Measurements from ENCODE around the gene PCGF3. TPM values are rescaled to one million over a fixed set of nuclear protein-coding genes. Genes with fewer than 3 reads are reported as not detected.
"Not testable (repeated sequence)": the region's sequence is repeated elsewhere in the genome, so short reads cannot be mapped to it uniquely, and the experiment has no call there.

The PCGF3 gene
- total and polyA plus RNA-seq, 3 donors from 2014 or later = 37.3 to 84.8 (median 84.2) TPM

DNA sequence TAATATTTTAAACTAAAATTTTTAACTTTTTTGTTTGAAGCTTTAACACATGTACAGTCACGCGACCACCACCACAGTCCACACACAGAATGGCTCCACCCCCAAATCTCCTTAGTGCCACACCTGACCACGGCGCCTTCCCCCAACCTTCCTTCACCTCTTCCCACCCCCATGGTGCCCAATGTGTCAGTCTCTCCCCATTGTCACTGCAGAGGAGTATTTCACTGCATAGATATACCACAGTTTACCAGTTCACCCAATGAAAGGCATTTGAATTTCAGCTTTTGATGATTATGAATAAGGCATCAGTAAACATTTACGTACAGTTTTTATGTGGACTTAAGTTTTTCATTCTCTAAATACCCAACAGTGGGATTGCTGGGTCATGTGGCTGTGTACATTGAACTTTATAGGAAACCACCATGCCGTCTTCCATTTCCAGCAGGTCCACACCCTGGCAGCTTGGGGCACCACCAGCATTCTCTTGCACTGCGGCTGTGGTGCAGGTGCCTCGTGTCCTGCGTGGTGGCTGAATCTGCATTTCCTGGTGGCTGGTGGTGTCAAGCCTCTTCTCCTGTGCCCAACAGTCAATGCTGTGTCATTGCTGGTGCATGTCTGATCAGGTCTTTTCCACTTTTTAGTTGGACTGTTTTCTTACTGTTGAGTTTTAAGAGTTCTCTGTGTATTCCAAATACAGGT is 71.3 kb downstream of the PCGF3 start:
- Histone ChIP-seq H3K4me3 (no peak overlapping the region), H3K36me3 (ENCODE audit: low read depth, missing control alignments) (no peaks in the 10 kb centered on the region), H3K4me1 (peaks cover 16% of the 10 kb centered on the region)

DNA sequence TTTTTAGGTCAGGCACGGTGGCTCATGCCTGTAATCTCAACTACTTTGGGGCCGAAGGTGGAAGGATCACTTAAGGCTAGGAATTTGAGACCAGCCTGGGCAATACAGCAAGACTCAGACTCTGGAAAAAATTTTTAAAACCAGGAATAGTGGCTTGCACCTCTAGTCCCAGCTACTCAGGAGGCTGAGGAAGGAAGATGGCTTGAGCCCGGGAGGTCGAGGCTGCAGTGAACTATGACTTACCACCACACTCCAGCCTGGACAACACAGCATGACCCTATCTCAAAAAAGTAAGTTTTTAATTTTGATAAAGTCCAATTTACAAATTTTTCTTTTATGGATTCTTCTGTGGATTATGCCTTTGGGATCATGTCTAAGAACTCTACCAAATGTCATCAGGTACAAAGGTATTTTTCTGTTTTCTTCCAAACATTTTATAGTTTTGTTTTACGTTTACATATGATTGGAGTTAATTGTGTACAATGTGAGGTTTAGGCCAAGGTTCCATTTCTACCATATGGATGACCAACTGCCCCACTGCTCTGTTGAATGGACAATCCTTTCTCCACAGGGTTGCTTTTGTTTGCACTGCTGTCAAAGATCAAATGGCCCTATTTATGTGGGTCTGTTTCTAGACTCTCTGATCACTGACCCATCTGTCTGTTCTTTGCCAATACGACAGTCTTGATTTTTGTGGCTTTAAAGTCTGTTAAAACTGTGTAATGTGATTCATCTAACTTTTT is 72.1 kb downstream of the PCGF3 start:
- no peaks in the 10 kb centered on the region for H3K27me3 ChIP-seq
- WGBS, 2 donors = 86 to 87% methylated on average over 6 of the region's 6 CpGs
- no peak overlapping the region for H3K27ac ChIP-seq
- no peaks in the 10 kb centered on the region for H3K36me3 ChIP-seq (ENCODE audit: low read depth, missing control alignments)
- DNase-seq = no peak
- H3K9me3 ChIP-seq = no peaks in the 10 kb centered on the region
- peaks cover 20% of the 10 kb centered on the region for H3K4me1 ChIP-seq
- H3K4me3 ChIP-seq = no peak overlapping the region
- TF ChIP-seq, protein P1, sequence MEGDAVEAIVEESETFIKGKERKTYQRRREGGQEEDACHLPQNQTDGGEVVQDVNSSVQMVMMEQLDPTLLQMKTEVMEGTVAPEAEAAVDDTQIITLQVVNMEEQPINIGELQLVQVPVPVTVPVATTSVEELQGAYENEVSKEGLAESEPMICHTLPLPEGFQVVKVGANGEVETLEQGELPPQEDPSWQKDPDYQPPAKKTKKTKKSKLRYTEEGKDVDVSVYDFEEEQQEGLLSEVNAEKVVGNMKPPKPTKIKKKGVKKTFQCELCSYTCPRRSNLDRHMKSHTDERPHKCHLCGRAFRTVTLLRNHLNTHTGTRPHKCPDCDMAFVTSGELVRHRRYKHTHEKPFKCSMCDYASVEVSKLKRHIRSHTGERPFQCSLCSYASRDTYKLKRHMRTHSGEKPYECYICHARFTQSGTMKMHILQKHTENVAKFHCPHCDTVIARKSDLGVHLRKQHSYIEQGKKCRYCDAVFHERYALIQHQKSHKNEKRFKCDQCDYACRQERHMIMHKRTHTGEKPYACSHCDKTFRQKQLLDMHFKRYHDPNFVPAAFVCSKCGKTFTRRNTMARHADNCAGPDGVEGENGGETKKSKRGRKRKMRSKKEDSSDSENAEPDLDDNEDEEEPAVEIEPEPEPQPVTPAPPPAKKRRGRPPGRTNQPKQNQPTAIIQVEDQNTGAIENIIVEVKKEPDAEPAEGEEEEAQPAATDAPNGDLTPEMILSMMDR (IDR thresholded peaks at IDR 0.05) = no peak
- no peak for TF ChIP-seq POLR2A (IDR thresholded peaks at IDR 0.05)
- intact Hi-C loops (cut with DNase I; ENCODE audit: low total_unique reads) = no loop called here

More for the DNA sequence above, 71.3 kb downstream of the PCGF3 start:
- 97 to 98% methylated on average over 9 of the region's 9 CpGs for WGBS, 2 donors
- no peaks in the 10 kb centered on the region for H3K27me3 ChIP-seq
- no peak for DNase-seq
- TF ChIP-seq POLR2A (IDR thresholded peaks at IDR 0.05) = no peak
- TF ChIP-seq, protein P1 (IDR thresholded peaks at IDR 0.05) = no peak
- H3K9me3 ChIP-seq = no peaks in the 10 kb centered on the region
- no peak overlapping the region for H3K27ac ChIP-seq
- intact Hi-C loops (cut with DNase I; ENCODE audit: low total_unique reads) = no loop called here

DNA sequence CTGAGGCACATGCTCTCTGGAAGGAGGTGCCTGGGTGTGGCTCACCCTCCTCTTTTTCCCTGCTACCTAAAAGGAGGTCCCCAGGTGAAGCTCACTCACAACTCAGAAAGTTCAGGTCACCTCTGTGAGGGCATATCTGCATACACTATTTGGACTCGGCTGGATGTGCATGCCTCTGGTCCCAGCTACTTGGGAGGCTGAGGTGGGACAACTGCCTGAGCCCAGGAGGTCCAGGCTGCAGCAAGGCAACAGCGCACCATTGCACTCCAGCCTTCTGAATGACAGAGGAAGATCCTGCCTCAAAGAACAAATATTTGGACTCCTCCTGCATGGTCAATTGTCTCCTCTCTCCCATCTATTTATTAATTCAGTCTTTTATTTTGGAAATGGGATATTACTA is 73.9 kb downstream of the PCGF3 start:
- Histone ChIP-seq H3K9me3 (no peaks in the 10 kb centered on the region), H3K36me3 (ENCODE audit: low read depth, missing control alignments) (no peaks in the 10 kb centered on the region), H3K4me3 (no peak overlapping the region), H3K4me1 (peaks cover 18% of the 10 kb centered on the region), H3K27me3 (no peaks in the 10 kb centered on the region), H3K27ac (no peak overlapping the region)
- no peak for DNase-seq
- intact Hi-C loops (cut with DNase I; ENCODE audit: low total_unique reads) = no loop called here
- no peak for TF ChIP-seq POLR2A (IDR thresholded peaks at IDR 0.05)
- TF ChIP-seq, protein P1 (IDR thresholded peaks at IDR 0.05) = no peak
- 83 to 93% methylated on average over 2 of the region's 2 CpGs for WGBS, 2 donors

DNA sequence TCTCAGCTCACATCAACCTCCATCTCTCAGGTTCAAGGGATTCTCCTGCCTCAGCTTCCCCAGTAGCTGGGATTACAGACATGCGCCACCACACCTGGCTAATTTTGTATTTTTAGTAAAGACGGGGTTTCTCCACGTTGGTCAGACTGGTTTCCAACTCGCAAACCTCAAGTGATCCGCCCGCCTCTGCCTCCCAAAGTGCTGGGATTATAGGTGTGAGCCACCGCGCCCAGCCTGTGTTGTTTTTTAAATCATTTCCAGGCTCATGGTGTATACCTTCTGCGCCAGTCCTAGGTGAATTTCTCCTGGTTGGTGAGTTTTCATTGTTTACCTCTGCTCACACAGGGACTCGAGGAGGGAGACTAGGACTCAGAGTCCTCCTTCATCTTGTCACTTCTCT is 74.6 kb downstream of the PCGF3 start:
- H3K27me3 ChIP-seq; intact Hi-C loops (cut with DNase I; ENCODE audit: low total_unique reads); DNase-seq; H3K36me3 ChIP-seq (ENCODE audit: low read depth, missing control alignments); H3K9me3 ChIP-seq: not testable (repeated sequence)
- peak overlapping the region; percentile 85 to 91 for H3K27ac ChIP-seq
- H3K4me1 ChIP-seq = peaks cover 20% of the 10 kb centered on the region
- 66 to 74% methylated on average over 10 of the region's 10 CpGs for WGBS, 2 donors
- peak overlapping the region; percentile 94 to 95 for H3K4me3 ChIP-seq

DNA sequence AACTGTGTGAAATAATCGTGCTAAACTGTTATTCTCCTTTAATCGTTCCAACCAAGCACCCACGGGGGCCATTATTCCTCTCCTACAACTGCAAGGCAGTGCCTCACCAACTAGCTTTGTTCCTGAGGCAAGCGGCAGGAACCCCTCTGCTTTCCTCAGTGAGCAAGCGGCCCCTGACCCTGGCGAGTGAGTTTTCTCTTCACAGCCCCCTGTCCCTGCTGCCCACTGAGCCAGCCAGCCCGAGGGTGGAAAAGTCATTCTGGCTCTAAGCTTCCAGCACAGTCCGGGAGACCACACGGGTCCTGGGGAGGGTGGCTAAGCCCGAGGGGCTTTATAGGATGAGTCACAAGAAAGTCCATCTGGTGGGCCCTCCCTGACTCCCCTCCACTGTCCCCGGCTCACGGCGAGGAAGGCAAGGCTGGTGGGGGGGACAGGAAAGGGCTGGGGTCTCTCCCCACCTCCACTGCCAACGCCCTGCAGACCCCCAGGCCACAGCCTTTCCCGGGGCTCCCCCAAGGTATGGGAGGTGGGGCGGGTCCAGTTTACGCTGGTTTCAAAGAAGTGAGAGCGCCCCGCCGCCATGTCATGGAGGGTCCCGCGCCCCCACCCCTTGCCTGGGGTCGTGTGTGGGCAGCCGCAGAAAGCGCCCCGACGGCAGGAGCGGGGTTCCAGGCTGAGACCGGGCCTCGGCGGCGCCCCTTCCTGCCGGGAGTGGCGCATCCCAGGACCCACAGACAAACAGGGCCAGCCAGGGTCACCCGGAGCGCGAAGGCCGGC is 75.3 kb downstream of the PCGF3 start:
- Histone ChIP-seq H3K9me3 (no peaks in the 10 kb centered on the region), H3K27ac (peak overlapping the region; percentile 85 to 91), H3K36me3 (ENCODE audit: low read depth, missing control alignments) (no peaks in the 10 kb centered on the region), H3K4me3 (peak overlapping the region; percentile 94 to 95), H3K27me3 (no peaks in the 10 kb centered on the region), H3K4me1 (peaks cover 23% of the 10 kb centered on the region)
- 2 to 4% methylated on average over 18 to 34 of the region's 38 CpGs for WGBS, 2 donors
- intact Hi-C loops (cut with DNase I; ENCODE audit: low total_unique reads) = no loop called here
- TF ChIP-seq, protein P1 (IDR thresholded peaks at IDR 0.05) = no peak
- no peak for TF ChIP-seq POLR2A (IDR thresholded peaks at IDR 0.05)
- no peak for DNase-seq

Data from testis (tissue), 3 donors.